PC-9 (cell line): ENCODE data around the gene GAS7.

Experiments
- CTCF ChIP-seq: fragments of 200-600 bp; sonication (generic); conservative IDR thresholded peaks from 2 replicates; pipeline ENCODE4 v1.6.1; 2017; ENCODE audit warnings: mixed run types, antibody characterized with exemption, mild to moderate bottlenecking, moderate library complexity
- EZH2 ChIP-seq: fragments of 200-600 bp; sonication (generic); IDR thresholded peaks from 2 replicates; pipeline ENCODE4 v1.8.0; 2017; ENCODE audit warnings: antibody characterized with exemption, low read depth

DNA sequence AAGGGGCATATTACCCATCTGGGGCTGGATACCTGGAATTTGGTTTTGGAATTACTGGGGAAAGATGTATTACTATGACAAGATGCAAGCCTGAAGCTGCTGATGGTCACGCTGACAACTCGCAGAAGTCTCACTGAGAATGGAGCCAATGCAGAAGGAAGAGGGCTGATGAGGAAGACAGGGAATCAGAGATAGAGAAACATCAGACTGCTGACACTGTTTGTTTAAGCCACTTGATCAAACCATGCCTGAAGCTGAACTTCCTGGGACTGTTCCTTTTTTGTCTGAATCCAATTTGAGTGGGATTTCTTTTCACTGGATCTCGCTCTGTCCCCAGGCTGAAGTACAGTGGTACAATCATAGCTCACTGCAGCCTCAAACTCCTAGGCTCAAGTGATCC lies 133.9 kb downstream of the GAS7 start:
- TF ChIP-seq CTCF, result no peak
- no peak for TF ChIP-seq EZH2
